ENCODE measurements around the gene LEPROT. TPM values are rescaled to one million over a fixed set of nuclear protein-coding genes. Genes with fewer than 3 reads are reported as not detected.

Gene LEPROT
- total and polyA plus RNA-seq, 4 donors = 23.6 to 43.4 (median 36.3) TPM

- H3K9ac ChIP-seq (ENCODE audit: low read depth in 1 of 2, low read length in 2 of 2) = no peak overlapping the region
- no peak for DNase-seq (ENCODE audit: low spot score)
- TF ChIP-seq ZBTB33 (IDR thresholded peaks at IDR 0.05) (no peak), JUND (IDR thresholded peaks at IDR 0.05) (no peak), CTCF (IDR thresholded peaks at IDR 0.05; ENCODE audit: low read depth, low read length, missing input control) (no peak), HNF4A (conservative IDR thresholded peaks at IDR 0.05) (no peak), HNF4G (IDR thresholded peaks at IDR 0.05) (no peak), SP1 (IDR thresholded peaks at IDR 0.05) (no peak), RXRA (IDR thresholded peaks at IDR 0.05) (no peak), REST (IDR thresholded peaks at IDR 0.05) (no peak), ATF3 (IDR thresholded peaks at IDR 0.05) (no peak)
- no peak overlapping the region for H3K4me3 ChIP-seq (ENCODE audit: low read depth in 1 of 3, low read length in 3 of 3)
- H3K36me3 ChIP-seq (ENCODE audit: control insufficient read depth in 4 of 4, insufficient read depth in 3 of 4, low read depth in 1 of 4, low read length in 3 of 4) = no peaks in the 10 kb centered on the region
- peaks cover 0 to 3% (median 0%) of the 10 kb centered on the region in 4 donors for H3K4me1 ChIP-seq (ENCODE audit: control insufficient read depth in 4 of 4, insufficient read depth in 4 of 4, low read length in 3 of 4)
- 90% methylated on average over 4 of the region's 5 CpGs for WGBS
- H3K27ac ChIP-seq (ENCODE audit: low read depth in 1 of 2, low read length in 2 of 2) = no peak overlapping the region
- H3K27me3 ChIP-seq (ENCODE audit: control insufficient read depth in 4 of 4, insufficient read depth in 4 of 4, low read length in 3 of 4) = no peaks in the 10 kb centered on the region
- no peaks in the 10 kb centered on the region for H3K9me3 ChIP-seq (ENCODE audit: control insufficient read depth in 4 of 4, low read length in 3 of 4)
Measured at GRCh38 chr1:65444128-65444640, 23.7 kb downstream of the LEPROT start.

GRCh38 chr1:65445837-65446236, 25.4 kb downstream of the LEPROT start:
- Histone ChIP-seq H3K4me3 (ENCODE audit: low read depth in 1 of 3, low read length in 3 of 3) (no peak overlapping the region), H3K27ac (ENCODE audit: low read depth in 1 of 2, low read length in 2 of 2) (no peak overlapping the region), H3K36me3 (ENCODE audit: control insufficient read depth in 4 of 4, insufficient read depth in 3 of 4, low read depth in 1 of 4, low read length in 3 of 4) (no peaks in the 10 kb centered on the region), H3K9ac (ENCODE audit: low read depth in 1 of 2, low read length in 2 of 2) (no peak overlapping the region), H3K4me1 (ENCODE audit: control insufficient read depth in 4 of 4, insufficient read depth in 4 of 4, low read length in 3 of 4) (peaks cover 0 to 3% (median 0%) of the 10 kb centered on the region in 4 donors), H3K27me3 (ENCODE audit: control insufficient read depth in 4 of 4, insufficient read depth in 4 of 4, low read length in 3 of 4) (no peaks in the 10 kb centered on the region), H3K9me3 (ENCODE audit: control insufficient read depth in 4 of 4, low read length in 3 of 4) (no peaks in the 10 kb centered on the region)
- WGBS = 96% methylated on average over 1 of the region's 1 CpG
- DNase-seq (ENCODE audit: low spot score) = no peak
- no peak for TF ChIP-seq HNF4G (IDR thresholded peaks at IDR 0.05)
- no peak for TF ChIP-seq MAX (IDR thresholded peaks at IDR 0.05)
- no peak for TF ChIP-seq EGR1 (IDR thresholded peaks at IDR 0.05; ENCODE audit: low read depth in 2 of 2)
- no peak for TF ChIP-seq ATF3 (IDR thresholded peaks at IDR 0.05)
- no peak for TF ChIP-seq RAD21 (IDR thresholded peaks at IDR 0.05)
- no peak for TF ChIP-seq FOXA1 (IDR thresholded peaks at IDR 0.05)
- TF ChIP-seq RXRA (IDR thresholded peaks at IDR 0.05) = no peak
- TF ChIP-seq NR2F2 (IDR thresholded peaks at IDR 0.05) = no peak
- no peak for TF ChIP-seq TAF1 (conservative IDR thresholded peaks at IDR 0.05)
- no peak for TF ChIP-seq GABPA (IDR thresholded peaks at IDR 0.05 in 1 of 2, conservative IDR thresholded peaks at IDR 0.05 in 1 of 2)
- TF ChIP-seq SP1 (IDR thresholded peaks at IDR 0.05) = no peak
- no peak for TF ChIP-seq REST (IDR thresholded peaks at IDR 0.05)
- TF ChIP-seq CTCF (IDR thresholded peaks at IDR 0.05; ENCODE audit: low read depth, low read length, missing input control) = no peak
- no peak for TF ChIP-seq JUND (IDR thresholded peaks at IDR 0.05)

All from liver (tissue), 9 donors.